ENCODE results near the gene NAMPT. TPM values are rescaled to one million over a fixed set of nuclear protein-coding genes. Genes with fewer than 3 reads are reported as not detected.

The NAMPT gene
- total RNA-seq, 2 experiments from 2014 or later, result 130 to 134 TPM

DNA sequence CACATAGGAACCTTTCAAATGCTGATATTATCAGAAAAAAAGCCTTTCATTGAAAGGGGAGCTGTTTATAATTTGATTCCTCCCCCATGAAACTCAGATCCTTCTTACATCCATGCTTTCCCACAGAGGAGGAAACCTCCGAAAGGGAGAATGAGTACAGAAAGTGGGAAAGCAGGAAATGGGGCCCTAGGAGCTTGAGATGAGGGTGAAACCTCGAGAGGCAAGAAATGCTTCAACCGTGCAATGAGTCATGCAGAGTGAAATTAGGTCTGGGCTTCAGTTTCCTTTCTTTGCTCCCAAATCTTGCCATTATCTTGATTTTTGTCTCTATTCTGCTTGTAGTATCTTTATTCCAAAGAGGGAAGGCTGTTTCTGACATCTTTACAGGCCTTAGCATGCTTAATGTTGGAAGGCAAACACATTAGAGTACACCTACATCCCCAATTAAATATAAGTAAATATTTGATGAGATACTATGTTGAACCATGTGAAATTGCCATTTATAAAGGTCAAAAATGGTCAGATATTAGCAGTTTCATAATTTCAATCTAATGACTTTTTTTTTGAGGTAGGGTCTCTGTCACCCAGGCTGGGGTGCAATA is 79.1 kb downstream of the NAMPT start:
- CTCF ChIA-PET, result no interaction called here

DNA sequence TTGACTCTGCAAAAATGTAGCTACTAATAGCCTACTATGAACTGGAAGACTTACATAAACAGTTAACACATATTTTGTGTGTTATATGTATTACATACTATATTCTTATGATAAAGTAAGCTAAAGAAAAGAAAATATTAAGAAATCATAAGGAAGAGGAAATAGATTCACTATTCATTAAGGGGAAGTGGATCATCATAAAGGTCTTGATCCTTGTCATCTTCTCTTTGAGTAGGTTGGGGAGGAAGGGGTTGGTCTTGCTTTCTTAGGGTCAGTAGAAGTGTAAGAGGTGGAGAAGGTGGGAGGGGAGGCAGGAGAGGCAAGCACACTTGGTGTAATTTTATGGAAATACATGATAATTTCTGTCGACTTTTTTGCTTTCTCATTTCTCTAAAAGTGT is 81.3 kb downstream of the NAMPT start:
- H3K4me3 Mint-ChIP-seq, result no peak overlapping the region
- CTCF ChIA-PET, result interaction anchor here (1.0 kb wide), 1 partner anchor 38 kb away, joined by 4 read pairs; no protein-coding TSS in a partner anchor
- peaks cover under 1% of the 10 kb centered on the region for H3K36me3 Mint-ChIP-seq (ENCODE audit: low read depth)
- H3K27ac Mint-ChIP-seq, result no peak overlapping the region
- no peak for DNase-seq
- peaks cover 23% of the 10 kb centered on the region for H3K27me3 Mint-ChIP-seq
- peaks cover 5% of the 10 kb centered on the region for H3K4me1 Mint-ChIP-seq
- POLR2A ChIA-PET, result no interaction called here
- peaks cover 5% of the 10 kb centered on the region for H3K9me3 Mint-ChIP-seq

More for the DNA sequence above, 79.1 kb downstream of the NAMPT start:
- Mint-ChIP-seq H3K36me3 (ENCODE audit: low read depth) (peaks cover 3% of the 10 kb centered on the region), H3K27ac (no peak overlapping the region), H3K4me1 (peaks cover 5% of the 10 kb centered on the region), H3K9me3 (peaks cover 7% of the 10 kb centered on the region), H3K4me3 (no peak overlapping the region), H3K27me3 (peaks cover 23% of the 10 kb centered on the region)
- DNase-seq, result no peak
- POLR2A ChIA-PET, result no interaction called here

DNA sequence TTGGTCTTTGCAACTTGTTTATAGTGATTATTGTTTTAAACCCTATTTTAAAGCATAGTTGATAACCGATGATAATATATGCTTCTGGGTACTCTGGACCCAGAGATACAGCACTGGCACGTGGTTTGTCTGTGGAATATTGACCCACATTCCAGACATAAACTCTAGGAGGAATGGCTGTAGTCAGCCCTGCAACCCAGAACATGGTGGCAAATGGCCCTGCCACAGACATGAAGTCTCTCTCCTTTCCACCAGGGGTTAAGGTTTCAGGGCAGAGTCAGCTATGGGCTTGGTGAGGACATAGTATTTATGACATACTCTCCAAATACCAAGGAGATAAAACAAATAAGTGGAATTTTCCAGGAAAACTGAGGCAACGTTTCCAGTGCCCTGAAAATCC is 83.6 kb downstream of the NAMPT start:
- no peak for DNase-seq
- H3K27me3 Mint-ChIP-seq, result peaks cover 25% of the 10 kb centered on the region
- no peak overlapping the region for H3K27ac Mint-ChIP-seq
- POLR2A ChIA-PET, result no interaction called here
- H3K9me3 Mint-ChIP-seq, result no peaks in the 10 kb centered on the region
- H3K4me3 Mint-ChIP-seq, result no peak overlapping the region
- CTCF ChIA-PET, result interaction anchor here (2.0 kb wide), 1 partner anchor 261 kb away, joined by 7 read pairs; no protein-coding TSS in a partner anchor
- peaks cover 5% of the 10 kb centered on the region for H3K4me1 Mint-ChIP-seq
- H3K36me3 Mint-ChIP-seq (ENCODE audit: low read depth), result no peaks in the 10 kb centered on the region

DNA sequence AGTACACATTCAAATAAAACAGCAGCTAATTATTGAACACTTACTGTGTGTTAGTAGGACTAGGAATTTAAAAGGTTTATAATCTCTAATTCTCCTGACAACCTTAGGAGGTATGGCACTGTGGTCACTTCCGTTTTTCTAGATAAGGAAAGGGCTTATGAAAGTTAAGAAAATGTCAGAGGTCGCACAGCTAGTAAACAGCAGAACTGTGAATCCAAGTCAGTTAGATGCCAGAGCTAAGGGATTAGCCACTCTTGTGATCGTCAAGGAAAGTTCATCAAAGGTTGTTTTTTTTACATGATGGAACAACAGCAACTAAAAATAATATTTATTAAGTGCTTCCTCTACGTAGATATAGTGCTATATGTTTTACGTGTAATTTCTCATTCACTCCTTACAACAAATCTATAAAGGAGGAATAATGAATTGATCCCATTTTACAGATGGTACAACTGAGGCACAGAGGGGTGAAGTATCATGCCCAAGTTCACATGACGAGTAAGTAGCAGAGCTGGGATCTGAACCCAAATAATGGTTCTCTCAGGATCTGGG is 84.9 kb downstream of the NAMPT start:
- Mint-ChIP-seq H3K27me3 (peaks cover 25% of the 10 kb centered on the region), H3K9me3 (no peaks in the 10 kb centered on the region), H3K4me3 (no peak overlapping the region), H3K4me1 (no peaks in the 10 kb centered on the region), H3K36me3 (ENCODE audit: low read depth) (no peaks in the 10 kb centered on the region), H3K27ac (no peak overlapping the region)
- CTCF ChIA-PET, result interaction anchor here (0.8 to 2.0 kb wide), 3 partner anchors 23 to 262 kb away, joined by 3 to 7 read pairs (median 3); no protein-coding TSS in a partner anchor
- no peak for DNase-seq
- POLR2A ChIA-PET, result no interaction called here

DNA sequence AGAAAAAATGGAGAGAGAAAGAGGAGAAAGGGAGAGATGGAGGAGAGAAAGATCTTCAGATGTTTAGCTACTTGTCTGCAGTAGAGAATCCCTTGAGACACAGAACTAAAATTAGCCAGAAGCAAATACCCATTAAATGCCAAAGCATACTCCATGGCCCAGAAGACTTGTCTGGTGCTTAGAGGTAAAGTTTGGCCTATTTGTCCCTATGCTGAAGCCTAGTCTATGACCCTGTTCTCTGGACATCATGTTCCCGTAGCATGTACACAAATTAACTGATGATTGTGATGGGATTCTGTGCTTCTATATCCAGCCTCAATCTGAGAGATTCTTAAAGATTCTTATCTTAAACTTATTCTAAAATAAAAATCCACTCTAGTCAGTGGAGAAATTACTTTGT is 85.8 kb downstream of the NAMPT start:
- H3K9me3 Mint-ChIP-seq, result no peaks in the 10 kb centered on the region
- no peak overlapping the region for H3K4me3 Mint-ChIP-seq
- no peak for DNase-seq
- no peak overlapping the region for H3K27ac Mint-ChIP-seq
- POLR2A ChIA-PET, result no interaction called here
- no peaks in the 10 kb centered on the region for H3K4me1 Mint-ChIP-seq
- H3K27me3 Mint-ChIP-seq, result peaks cover 24% of the 10 kb centered on the region
- CTCF ChIA-PET, result no interaction called here
- no peaks in the 10 kb centered on the region for H3K36me3 Mint-ChIP-seq (ENCODE audit: low read depth)

Other genes with a start within 250 kb of the NAMPT start
- 10 to 100 TPM; 37.5 to 38.8 TPM for gene SYPL1, start 172.7 kb downstream of the NAMPT start, total RNA-seq